Endothelial cell of umbilical vein (primary cell): ENCODE measurements around the gene METAP1.

ENCODE experiments used
- CTCF ChIP-seq, 2 donors: IDR thresholded peaks; 1 replicate in 1 of 2; 2 replicates in 1 of 2; pipeline ENCODE4 v1.5.1; 2011; ENCODE audit warnings: low read length in 2 of 2, mild to moderate bottlenecking in 2 of 2, moderate library complexity in 2 of 2, control low read depth in 1 of 2, inconsistent platforms in 1 of 2, low read depth in 1 of 2; ENCODE audit not compliant: insufficient read depth in 1 of 2; ENCODE audit errors: extremely low read depth in 1 of 2
- EZH2 ChIP-seq: IDR thresholded peaks from 2 replicates; pipeline ENCODE4 v1.6.1; 2012; ENCODE audit warnings: borderline replicate concordance, low read depth, mild to moderate bottlenecking, moderate library complexity, low read length, inconsistent platforms; ENCODE audit not compliant: severe bottlenecking
- GATA2 ChIP-seq: IDR thresholded peaks from 2 replicates; pipeline ENCODE4 v1.7.0; 2011; ENCODE audit warnings: low read depth, mild to moderate bottlenecking, moderate library complexity, mixed read lengths, low read length; ENCODE audit not compliant: insufficient read length, insufficient read depth
- JUN ChIP-seq: IDR thresholded peaks from 2 replicates; pipeline ENCODE4 v1.6.1; 2011; ENCODE audit warnings: borderline replicate concordance, low read depth; ENCODE audit not compliant: insufficient read length, insufficient read depth
- MAX ChIP-seq: IDR thresholded peaks from 2 replicates; pipeline ENCODE4 v1.6.1; 2011; ENCODE audit not compliant: insufficient read depth, insufficient read length
- MYC ChIP-seq: IDR thresholded peaks from one replicate; pipeline ENCODE4 v1.6.1; 2011; ENCODE audit warnings: mild to moderate bottlenecking, low read depth, low read length
- POLR2A ChIP-seq: IDR thresholded peaks from 2 replicates; pipeline ENCODE4 v1.6.1; 2012; ENCODE audit warnings: low read depth, mild to moderate bottlenecking, control low read depth, low read length
- POLR2AphosphoS5 ChIP-seq: IDR thresholded peaks from 2 replicates; pipeline ENCODE4 v1.6.1; 2012; ENCODE audit warnings: low read depth, mild to moderate bottlenecking, control low read depth, low read length, moderate library complexity; ENCODE audit not compliant: insufficient read depth

GRCh38 chr4:99029018-99029735 lies 33.7 kb downstream of the METAP1 start:
- no peak for TF ChIP-seq CTCF (IDR thresholded peaks at IDR 0.05; ENCODE audit: extremely low read depth in 1 of 2, insufficient read depth in 1 of 2, low read depth in 1 of 2, low read length in 2 of 2)
- TF ChIP-seq EZH2: no peak
- TF ChIP-seq JUN: no peak
- TF ChIP-seq MYC: no peak
- TF ChIP-seq POLR2A: no peak
- no peak for TF ChIP-seq MAX
- TF ChIP-seq GATA2: no peak
- TF ChIP-seq POLR2AphosphoS5: no peak
